Naive thymus-derived CD8-positive, alpha-beta T cell (primary cell): ENCODE measurements around the gene GRB2. TPM values are rescaled to one million over a fixed set of nuclear protein-coding genes. Genes with fewer than 3 reads are reported as not detected.

Source experiments
- ATAC-seq, 2 donors: fragments of 150-1000 bp; cut with Tn5 transposase in 1 of 2; sonication (Bioruptor Pico), chemical (Tn5 transposase) in 1 of 2; 1 replicate in 1 of 2; 2 replicates in 1 of 2; pipeline ENCODE4 v1.10.0; 2021; ENCODE audit warnings: mild to moderate bottlenecking in 2 of 2, moderate library complexity in 2 of 2
- POLR2A ChIA-PET: fragments of 350-600 bp; sonication (Branson Sonifier 250); formaldehyde crosslinking; loops from one replicate; lab custom pipeline; 2021; ENCODE audit warnings: antibody characterized with exemption; lab: Charles Lee
- DNase-seq, 10 donors: peaks; one replicate each; pipeline versions ENCODE4 v3.0.0 to v3.0.0-alpha.2; 2020 to 2022
- H3K27ac Mint-ChIP-seq, 10 donors: one replicate each; pipeline ENCODE4 v1.8.0; 2020 to 2022; ENCODE audit warnings: mild to moderate bottlenecking in 10 of 10, mixed read lengths in 10 of 10, moderate library complexity in 4 of 10, inconsistent platforms in 1 of 10
- H3K27me3 Mint-ChIP-seq, 5 donors: one replicate each; pipeline ENCODE4 v1.8.0; 2021 to 2022; ENCODE audit warnings: mixed read lengths in 5 of 5
- H3K36me3 Mint-ChIP-seq, 3 donors: one replicate each; pipeline ENCODE4 v1.8.0; 2020 to 2022; ENCODE audit warnings: mixed read lengths in 3 of 3, mild to moderate bottlenecking in 2 of 3, inconsistent platforms in 1 of 3
- H3K4me1 Mint-ChIP-seq, 4 donors: one replicate each; pipeline ENCODE4 v1.8.0; 2021 to 2022; ENCODE audit warnings: mixed read lengths in 4 of 4
- H3K4me3 Mint-ChIP-seq, 10 donors: one replicate each; pipeline ENCODE4 v1.8.0; 2020 to 2022; ENCODE audit warnings: mild to moderate bottlenecking in 10 of 10, mixed read lengths in 10 of 10, moderate library complexity in 6 of 10, inconsistent platforms in 1 of 10
- H3K9me3 Mint-ChIP-seq, 9 donors: one replicate each; pipeline ENCODE4 v1.8.0; 2020 to 2022; ENCODE audit warnings: mixed read lengths in 9 of 9, mild to moderate bottlenecking in 3 of 9, inconsistent platforms in 1 of 9, moderate library complexity in 1 of 9
- microRNA-seq: library from miRNA; unstranded; fragments of <30 nt; microRNA quantifications from one replicate; pipeline ENCODE4 v1.2.0, GENCODE V29; 2022; ENCODE audit warnings: borderline microRNAs expressed
- polyA plus RNA-seq, 3 donors: library from polyadenylated mRNA; unstranded; fragments of 300-500 nt; fragmentation: Illumina TruSeq; gene quantifications; one replicate each; pipeline ENCODE4 v1.2.3, GENCODE V29; 2021
- total RNA-seq, 8 experiments: library from RNA in 2 of 8; stranded (reverse) in 2 of 8; gene quantifications; one replicate each; pipeline ENCODE4 v1.2.3 and lab custom pipeline; 2021 to 2026

Gene GRB2
- total and polyA plus RNA-seq, 5 experiments from 2014 or later, result 130 to 162 (median 145) TPM

DNA sequence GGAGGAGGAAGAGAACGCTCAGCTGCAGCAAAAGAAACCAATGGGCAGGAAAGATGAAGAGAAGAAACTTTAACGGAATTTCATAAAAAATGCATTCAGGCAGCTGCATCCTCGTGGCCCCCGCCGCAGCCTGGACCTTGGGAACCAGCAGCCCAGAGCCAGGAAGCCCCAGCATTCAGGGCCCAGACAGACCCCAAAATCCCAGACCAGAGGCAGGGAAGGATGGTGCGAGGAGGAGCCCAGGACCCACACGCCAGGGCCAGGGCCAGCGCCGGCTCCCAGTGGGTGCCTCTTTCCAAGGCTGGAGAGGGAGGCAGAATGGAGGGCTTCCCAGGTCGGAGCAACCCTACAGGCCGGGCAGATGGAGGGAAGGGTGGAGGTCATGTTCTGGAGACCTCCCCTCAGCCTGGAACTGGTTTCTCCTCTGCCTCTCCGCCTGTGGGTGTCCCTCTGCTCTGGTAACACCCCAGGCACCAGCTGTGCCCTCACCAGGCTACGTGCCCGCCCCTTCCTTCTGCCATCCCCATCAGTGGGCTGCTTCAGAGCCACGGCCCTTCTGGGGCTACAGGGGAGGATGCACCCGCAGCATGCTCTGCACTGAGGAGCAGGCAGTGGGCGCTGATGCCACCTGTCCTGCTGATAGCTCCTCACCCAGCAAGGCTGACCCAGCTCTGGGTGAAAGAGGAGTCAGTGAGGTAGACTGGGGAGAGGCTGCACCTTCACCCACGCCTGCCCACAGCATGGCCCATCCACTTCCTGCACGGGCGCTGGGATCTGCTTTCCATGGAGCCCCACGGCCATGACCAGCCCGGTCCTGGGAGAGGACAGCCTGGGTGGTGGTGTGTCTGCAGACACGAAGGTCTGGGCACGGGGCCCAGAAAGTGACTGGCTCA, 133.3 kb downstream of the GRB2 start:
- Mint-ChIP-seq H3K4me1 (peaks cover 13 to 34% (median 28%) of the 10 kb centered on the region in 4 donors), H3K4me3 (peak overlapping the region; percentile 76 to 91 (median 84)), H3K27ac (peak overlapping the region; percentile 65 to 93 (median 90)), H3K36me3 (peaks cover 0 to 9% (median 0%) of the 10 kb centered on the region in 3 donors), H3K27me3 (no peaks in the 10 kb centered on the region), H3K9me3 (no peaks in the 10 kb centered on the region)
- DNase-seq, result no peak
- no peak for ATAC-seq
- POLR2A ChIA-PET, result interaction anchor here (0.8 to 5.2 kb wide), 10 partner anchors 12 to 504 kb away, joined by 3 to 128 read pairs (median 10); partner anchors contain the start of genes FDXR, GGA3, GRB2 and MRPS7

- peaks cover 0 to 13% (median 0%) of the 10 kb centered on the region in 3 donors for H3K36me3 Mint-ChIP-seq
- ATAC-seq (peak; percentile 83 to 88), DNase-seq (peak; percentile 79 to 92 (median 90))
- peak overlapping the region; percentile 65 to 93 (median 90) for H3K27ac Mint-ChIP-seq
- peak overlapping the region; percentile 76 to 91 (median 84) for H3K4me3 Mint-ChIP-seq
- POLR2A ChIA-PET, result interaction anchor here (0.5 to 5.2 kb wide), 41 partner anchors 11 to 512 kb away, joined by 3 to 128 read pairs (median 4); partner anchors contain the start of genes FDXR, GGA3, GRB2 and JPT1
- H3K4me1 Mint-ChIP-seq, result peaks cover 13 to 34% (median 28%) of the 10 kb centered on the region in 4 donors
- no peaks in the 10 kb centered on the region for H3K9me3 Mint-ChIP-seq
- H3K27me3 Mint-ChIP-seq, result no peaks in the 10 kb centered on the region
Observed at GRCh38 chr17:75271233-75271954, 134.1 kb downstream of the GRB2 start.

GRCh38 chr17:75270966-75271232, 134.6 kb downstream of the GRB2 start, which contains the start of gene MIF4GD:
Gene MIF4GD (minus strand): TSS chr17:75271231. CDS start chr17:75270195, 1,036 bp downstream.
- POLR2A ChIA-PET, result interaction anchor here (0.5 to 5.2 kb wide), 41 partner anchors 10 to 512 kb away, joined by 3 to 128 read pairs (median 4); partner anchors contain the start of genes FDXR, GGA3, GRB2 and JPT1
- H3K4me1 Mint-ChIP-seq, result peaks cover 13 to 34% (median 28%) of the 10 kb centered on the region in 4 donors
- H3K9me3 Mint-ChIP-seq, result no peaks in the 10 kb centered on the region
- H3K27me3 Mint-ChIP-seq, result no peaks in the 10 kb centered on the region
- DNase-seq (peak in 1 of 10 donors; percentile 24), ATAC-seq (no peak)
- H3K36me3 Mint-ChIP-seq, result peaks cover 0 to 18% (median 0%) of the 10 kb centered on the region in 3 donors
- peak within 1 kb of the TSS; percentile 65 to 93 (median 90) for H3K27ac Mint-ChIP-seq
- peak within 1 kb of the TSS; percentile 76 to 92 (median 84) for H3K4me3 Mint-ChIP-seq

GRCh38 chr17:75270218-75270965, 135.1 kb downstream of the GRB2 start:
- Mint-ChIP-seq H3K4me3 (peak overlapping the region; percentile 75 to 92 (median 80)), H3K27ac (peak overlapping the region; percentile 31 to 92 (median 84)), H3K36me3 (peaks cover 0 to 23% (median 0%) of the 10 kb centered on the region in 3 donors), H3K4me1 (peaks cover 13 to 34% (median 28%) of the 10 kb centered on the region in 4 donors), H3K9me3 (no peaks in the 10 kb centered on the region), H3K27me3 (no peaks in the 10 kb centered on the region)
- DNase-seq, result peak in 6 of 10 donors; percentile 14 to 68 (median 38)
- POLR2A ChIA-PET, result interaction anchor here (0.5 to 5.2 kb wide), 44 partner anchors 10 to 513 kb away, joined by 3 to 128 read pairs (median 4); partner anchors contain the start of genes FDXR, GGA3, GRB2 and JPT1
- peak; percentile 26 to 36 for ATAC-seq

GRCh38 chr17:75269844-75270217, 135.6 kb downstream of the GRB2 start:
- POLR2A ChIA-PET, result interaction anchor here (0.6 to 5.2 kb wide), 15 partner anchors 9 to 510 kb away, joined by 3 to 128 read pairs (median 4); partner anchors contain the start of genes GGA3, GRB2, JPT1 and MRPS7
- no peaks in the 10 kb centered on the region for H3K27me3 Mint-ChIP-seq
- no peak for DNase-seq
- no peak for ATAC-seq
- H3K27ac Mint-ChIP-seq, result peak overlapping the region; percentile 31 to 92 (median 85)
- peaks cover 10 to 34% (median 28%) of the 10 kb centered on the region in 4 donors for H3K4me1 Mint-ChIP-seq
- H3K9me3 Mint-ChIP-seq, result no peaks in the 10 kb centered on the region
- peaks cover 0 to 26% (median 0%) of the 10 kb centered on the region in 3 donors for H3K36me3 Mint-ChIP-seq
- peak overlapping the region; percentile 75 to 92 (median 80) for H3K4me3 Mint-ChIP-seq

Small RNAs within 50 kb of the gene (microRNA-seq; reads per million reads assigned to microRNA genes)
- not detected for gene MIR3678

Other genes starting within 250 kb of the GRB2 start
- gene SUMO2, start 222.7 kb downstream of the GRB2 start, total RNA-seq, result 100 to 1,000 TPM; 250 to 255 TPM
- 100 to 1,000 TPM; 293 to 381 (median 325) TPM for gene SUMO2, start 222.7 kb downstream of the GRB2 start, polyA plus RNA-seq
- gene NUP85, start 200.0 kb downstream of the GRB2 start, total RNA-seq, result 100 to 1,000 TPM; 150 to 155 TPM
- gene NUP85, start 200.0 kb downstream of the GRB2 start, polyA plus RNA-seq, result 10 to 100 TPM; 17.3 to 39.4 (median 21.4) TPM
- gene GGA3, start 144.1 kb downstream of the GRB2 start, total RNA-seq, result 100 to 1,000 TPM; 105 to 107 TPM
- gene GGA3, start 144.1 kb downstream of the GRB2 start, polyA plus RNA-seq, result 10 to 100 TPM in 2 of 3 donors, 1 to 10 TPM in 1; 6.2 to 20.1 (median 14.7) TPM
- gene MRPS7, start 143.8 kb downstream of the GRB2 start, total RNA-seq, result 10 to 100 TPM; 40.5 to 41.1 TPM
- 100 to 1,000 TPM; 113 to 132 (median 122) TPM for gene MRPS7, start 143.8 kb downstream of the GRB2 start, polyA plus RNA-seq
- gene MIF4GD, start 134.4 kb downstream of the GRB2 start, total RNA-seq, result 10 to 100 TPM; 37.3 to 39.4 TPM
- 10 to 100 TPM; 76.2 to 96.6 (median 90.5) TPM for gene MIF4GD, start 134.4 kb downstream of the GRB2 start, polyA plus RNA-seq
- 10 to 100 TPM; 20.5 to 22.5 TPM for gene SLC25A19, start 116.2 kb downstream of the GRB2 start, total RNA-seq
- 10 to 100 TPM; 11.2 to 15.4 (median 13.3) TPM for gene SLC25A19, start 116.2 kb downstream of the GRB2 start, polyA plus RNA-seq
- 100 to 1,000 TPM; 102 to 108 TPM for gene TMEM94, start 51.0 kb upstream of the GRB2 start, total RNA-seq
- gene TMEM94, start 51.0 kb upstream of the GRB2 start, polyA plus RNA-seq, result 10 to 100 TPM in 2 of 3 donors, 1 to 10 TPM in 1; 8.4 to 23.5 (median 11.5) TPM
- gene CASKIN2, start 109.9 kb upstream of the GRB2 start, total RNA-seq, result under 1 TPM; 0.65 to 0.80 TPM
- gene CASKIN2, start 109.9 kb upstream of the GRB2 start, polyA plus RNA-seq, result under 1 TPM; 0.05 to 0.62 (median 0.61) TPM
- gene TSEN54, start 110.8 kb upstream of the GRB2 start, total RNA-seq, result 10 to 100 TPM; 53.1 to 54.4 TPM
- gene TSEN54, start 110.8 kb upstream of the GRB2 start, polyA plus RNA-seq, result 100 to 1,000 TPM in 2 of 3 donors, 10 to 100 TPM in 1; 98.2 to 121 (median 103) TPM
- 10 to 100 TPM; 30.3 to 30.6 TPM for gene LLGL2, start 120.0 kb upstream of the GRB2 start, total RNA-seq
- gene LLGL2, start 120.0 kb upstream of the GRB2 start, polyA plus RNA-seq, result 10 to 100 TPM; 13.4 to 21.8 (median 15.0) TPM
- gene MYO15B, start 182.1 kb upstream of the GRB2 start, total RNA-seq, result 100 to 1,000 TPM; 412 to 418 TPM
- 1 to 10 TPM; 1.9 to 3.2 (median 2.5) TPM for gene MYO15B, start 182.1 kb upstream of the GRB2 start, polyA plus RNA-seq
- 1 to 10 TPM in 1 of 2 experiments, under 1 TPM in 1; 0.82 to 1.3 TPM for gene SMIM5, start 227.8 kb upstream of the GRB2 start, total RNA-seq
- gene SMIM5, start 227.8 kb upstream of the GRB2 start, polyA plus RNA-seq, result under 1 TPM in 2 of 3 donors, not detected in 1; 0.06 to 0.13 TPM